Gastroesophageal sphincter (tissue), 3 donors: ENCODE measurements around the gene ENKD1.

Experiments used
- CTCF ChIP-seq, 4 experiments: fragments of 200-600 bp in 2 of 4; fragments of 450-650 bp in 2 of 4; sonication (generic) in 1 of 4; IDR thresholded peaks; one replicate each; pipeline ENCODE4 v1.5.1; 2017 to 2019; ENCODE audit warnings: antibody characterized with exemption in 4 of 4, mild to moderate bottlenecking in 2 of 4, moderate library complexity in 2 of 4
- EP300 ChIP-seq: sonication (generic); formaldehyde crosslinking; IDR thresholded peaks from one replicate; pipeline ENCODE4 v1.6.1; 2017; ENCODE audit warnings: antibody characterized with exemption, mild to moderate bottlenecking
- POLR2AphosphoS5 ChIP-seq: sonication (generic); formaldehyde crosslinking; IDR thresholded peaks from one replicate; pipeline ENCODE4 v1.6.1; 2017; ENCODE audit warnings: antibody characterized with exemption

GRCh38 chr16:67663151-67663876 lies 3.2 kb downstream of the ENKD1 start:
- TF ChIP-seq EP300 (no peak), CTCF (IDR thresholded peaks at IDR 0.05) (no peak), POLR2AphosphoS5 (no peak)
